GM21717 (cell line): ENCODE measurements around the gene WDR48.

ENCODE experiments used
- ATAC-seq: cut with Tn5 transposase; IDR thresholded peaks from one replicate; pipeline ENCODE4 v1.9.1; 2021; ENCODE audit warnings: mild to moderate bottlenecking, moderate library complexity; ENCODE audit not compliant: unreplicated experiment

WDR48 gene

DNA sequence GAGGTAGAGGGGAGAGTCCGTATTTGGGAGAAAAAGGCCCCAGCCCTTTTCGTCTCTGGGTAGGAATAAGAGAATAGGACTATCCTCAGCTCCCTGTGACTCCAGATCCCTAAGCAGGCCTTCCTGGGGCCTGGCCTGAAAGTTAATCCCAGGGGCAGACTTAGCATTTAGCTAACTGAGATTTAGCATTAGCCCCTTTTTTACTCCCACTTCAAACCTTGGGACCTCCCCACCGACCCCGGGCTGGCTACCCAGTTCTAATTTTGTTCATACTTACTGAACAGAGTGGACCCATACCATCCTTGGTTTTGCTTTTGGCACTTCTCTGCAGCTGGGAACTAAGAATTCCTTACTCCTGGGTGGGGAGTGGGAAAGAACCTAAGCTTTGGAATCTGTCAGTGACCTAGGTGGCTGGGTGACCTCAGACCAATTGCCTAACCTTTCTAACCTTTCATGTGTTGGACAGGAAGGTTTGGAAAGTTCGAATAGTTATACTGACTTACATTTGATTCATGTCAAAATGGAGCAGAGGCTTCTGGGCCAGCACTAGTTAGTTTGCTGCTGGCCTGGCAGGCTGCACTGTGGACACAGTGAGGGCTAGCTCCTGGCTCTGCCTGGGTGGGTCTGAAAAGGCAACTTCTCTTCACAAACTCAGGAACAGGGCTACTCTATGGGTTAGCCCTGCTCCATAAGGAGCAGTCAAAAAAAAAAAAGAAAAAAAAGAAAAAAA is 67.3 kb downstream of the WDR48 start:
- no peak for ATAC-seq

DNA sequence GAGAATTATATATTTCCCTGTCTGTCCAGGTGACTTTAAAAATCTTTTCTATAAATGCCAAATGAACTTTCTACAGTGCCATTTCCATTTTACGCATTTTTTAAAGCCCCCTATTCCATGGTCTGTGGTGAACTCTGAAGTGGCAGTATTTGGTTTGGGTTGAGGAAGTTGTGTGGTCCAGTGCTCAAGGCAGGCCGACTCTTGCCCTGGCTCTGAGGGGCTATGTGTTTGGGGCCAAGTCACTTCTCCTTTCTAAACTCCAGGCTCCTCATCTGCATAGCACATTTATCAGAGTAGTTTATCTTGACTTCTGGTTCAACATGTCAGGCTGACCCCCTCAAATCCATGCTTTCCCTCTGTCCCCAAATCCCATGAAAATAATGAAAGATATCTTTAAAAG is 69.8 kb downstream of the WDR48 start:
- ATAC-seq: no peak

DNA sequence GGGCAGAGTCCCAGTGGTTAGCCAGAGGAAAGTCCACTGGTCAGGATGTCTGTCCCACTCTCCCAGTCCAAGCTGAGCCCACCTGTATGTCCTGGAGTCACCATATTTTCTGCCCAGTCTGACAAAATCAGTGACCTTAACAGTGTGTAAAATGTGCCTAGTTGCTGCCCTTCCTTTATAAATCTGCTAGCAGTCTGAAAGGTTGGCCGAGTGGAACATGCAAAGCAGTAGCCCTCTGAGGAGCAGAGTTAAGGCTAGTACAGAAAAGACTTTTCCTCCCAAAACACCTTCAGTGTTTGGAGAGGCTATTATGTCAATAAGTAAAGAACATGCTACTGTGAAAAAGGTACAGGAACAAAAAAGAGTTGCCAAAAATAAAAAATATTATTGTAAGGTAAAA is 71.0 kb downstream of the WDR48 start:
- ATAC-seq: no peak

DNA sequence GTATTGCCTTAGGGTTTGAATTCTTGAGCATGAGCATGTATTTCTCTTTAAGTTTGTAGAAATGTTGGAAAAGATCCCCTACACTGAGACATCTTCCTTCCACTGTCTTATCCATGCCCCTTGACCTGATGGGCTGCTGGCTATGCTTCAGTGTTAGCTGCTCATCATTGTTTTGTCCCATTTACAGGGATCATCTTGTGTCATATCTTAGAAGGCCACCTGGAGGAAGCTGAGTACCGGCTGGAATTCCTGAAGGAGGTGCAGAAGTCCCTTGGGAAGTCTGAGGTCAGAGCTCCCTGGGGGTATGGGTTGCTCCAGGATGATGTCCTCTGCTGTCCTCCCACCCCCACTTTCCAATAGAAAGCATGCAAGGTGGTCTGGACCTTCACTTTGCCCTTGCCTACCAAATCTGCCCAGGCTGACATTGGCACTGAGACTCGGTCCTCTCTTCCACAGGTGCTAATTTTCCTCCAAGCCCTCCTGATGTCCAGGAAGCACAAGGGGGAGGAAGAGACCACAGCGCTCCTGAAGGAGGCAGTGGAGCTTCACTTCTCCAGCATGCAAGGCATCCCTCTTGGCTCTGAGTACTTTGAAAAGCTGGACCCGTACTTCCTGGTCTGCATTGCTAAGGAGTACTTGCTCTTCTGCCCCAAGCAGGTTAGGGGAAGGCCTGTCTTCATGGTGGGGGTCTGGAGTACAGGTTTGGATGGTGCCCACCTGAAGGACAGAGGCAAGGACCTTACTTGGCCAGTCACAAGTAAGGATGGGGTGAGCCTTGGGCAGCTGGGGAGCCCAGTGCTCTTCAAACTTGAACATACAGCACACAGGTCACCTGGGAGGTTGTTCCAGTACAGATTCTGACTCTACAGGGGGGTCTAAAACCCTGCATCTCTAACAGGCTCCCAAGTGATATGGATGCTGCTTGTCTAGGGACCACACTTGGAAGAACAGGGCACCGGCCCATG is 73.3 kb downstream of the WDR48 start:
- no peak for ATAC-seq

DNA sequence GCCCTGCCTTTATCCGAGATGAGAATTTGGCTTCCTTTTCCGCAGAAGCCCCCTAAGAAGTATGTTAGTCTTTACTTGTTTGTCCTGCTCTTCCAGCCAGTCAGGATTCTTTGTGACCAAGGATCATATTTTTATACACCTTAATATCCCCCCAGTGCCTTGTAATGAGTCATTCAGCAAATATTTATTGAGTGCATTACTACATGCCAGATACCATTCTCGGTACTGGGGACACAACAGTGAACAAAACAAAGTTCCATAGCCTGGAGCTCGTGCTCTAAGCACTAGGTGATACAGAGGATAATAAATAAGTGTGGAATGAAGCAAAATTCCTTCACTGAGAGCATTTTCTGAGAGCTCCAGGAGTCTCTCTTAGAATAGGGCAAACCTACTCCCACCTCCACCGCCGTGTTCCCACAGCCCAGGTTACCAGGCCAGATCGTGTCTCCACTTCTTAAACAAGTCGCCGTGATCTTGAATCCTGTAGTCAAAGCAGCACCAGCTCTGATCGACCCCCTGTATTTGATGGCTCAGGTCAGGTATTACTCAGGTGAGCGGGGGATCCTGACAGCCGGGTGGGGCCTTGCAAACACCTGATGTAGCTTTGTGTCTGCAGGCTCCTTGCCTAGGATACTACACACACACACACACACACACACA is 74.2 kb downstream of the WDR48 start:
- no peak for ATAC-seq

DNA sequence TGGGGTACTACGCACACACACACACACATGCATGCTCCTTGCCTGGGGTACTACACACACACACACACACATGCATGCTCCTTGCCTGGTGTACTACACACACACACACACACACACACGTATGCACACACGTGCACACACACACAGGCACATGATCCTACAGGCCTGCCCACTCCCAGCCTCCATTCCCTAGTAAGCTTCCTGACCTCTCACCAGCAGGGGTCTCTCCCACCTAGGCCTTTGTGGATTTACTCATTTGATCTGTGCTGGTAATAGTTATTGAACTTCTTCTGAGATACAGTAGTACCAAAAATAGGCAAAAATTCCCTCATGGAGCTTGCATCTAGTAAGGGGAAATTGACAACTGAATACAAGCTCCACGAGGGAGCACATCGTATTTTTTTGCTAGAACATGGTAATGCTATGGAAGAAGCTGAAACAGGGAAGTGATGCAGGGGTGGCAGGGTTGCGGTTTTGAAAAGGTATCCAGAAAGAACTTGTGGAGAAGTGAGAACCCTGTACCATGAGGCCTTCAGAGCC is 74.8 kb downstream of the WDR48 start:
- no peak for ATAC-seq

DNA sequence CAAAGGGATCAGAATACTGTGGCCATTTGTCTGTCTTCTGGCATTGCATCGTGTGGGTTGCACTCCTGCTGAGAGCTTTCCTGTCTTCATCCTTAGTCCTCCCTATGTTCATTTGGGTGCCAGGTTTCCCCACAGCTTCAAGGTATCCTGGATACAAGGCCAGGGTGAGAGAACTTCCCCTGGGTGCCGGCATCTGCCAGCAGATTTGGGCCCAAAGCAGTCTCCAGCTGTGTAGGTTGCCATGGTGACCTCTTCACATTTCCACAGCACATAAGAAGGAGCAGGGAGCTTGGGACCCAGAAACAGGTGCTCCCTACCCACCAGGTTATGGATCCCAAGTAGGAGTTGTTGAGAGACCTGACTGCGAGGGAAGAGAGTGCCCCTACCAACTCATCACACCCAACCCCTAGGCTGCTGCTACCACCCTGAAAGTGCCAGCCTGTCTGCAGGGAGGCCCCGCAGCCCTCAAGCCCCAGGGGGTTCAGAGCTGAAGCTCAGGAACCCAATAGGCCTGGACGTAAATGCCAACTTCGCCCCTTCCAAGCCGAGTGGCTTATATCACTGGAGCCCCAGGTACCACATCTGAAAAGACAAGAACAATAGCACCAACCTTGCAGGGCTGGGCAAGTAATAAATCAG is 75.6 kb downstream of the WDR48 start:
- ATAC-seq: no peak

DNA sequence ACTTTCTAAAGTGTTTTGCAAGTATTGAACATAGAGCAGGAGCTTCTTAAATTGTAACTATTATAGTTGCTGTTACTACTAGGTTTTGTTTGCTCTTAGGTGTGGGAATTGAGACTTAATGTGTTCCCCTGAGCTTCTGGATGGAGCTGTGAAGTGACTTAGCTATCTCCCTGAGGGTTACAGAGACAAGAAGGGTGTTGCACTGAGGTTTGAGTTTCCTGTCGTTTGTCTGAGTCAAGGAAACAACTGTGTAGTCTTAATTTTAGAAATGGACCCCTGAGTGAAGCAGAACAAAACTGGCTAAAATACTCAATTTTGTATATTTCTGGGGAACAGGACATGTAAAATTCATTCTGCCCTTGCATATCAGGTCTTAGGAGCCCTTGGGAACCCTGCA is 76.1 kb downstream of the WDR48 start:
- no peak for ATAC-seq

DNA sequence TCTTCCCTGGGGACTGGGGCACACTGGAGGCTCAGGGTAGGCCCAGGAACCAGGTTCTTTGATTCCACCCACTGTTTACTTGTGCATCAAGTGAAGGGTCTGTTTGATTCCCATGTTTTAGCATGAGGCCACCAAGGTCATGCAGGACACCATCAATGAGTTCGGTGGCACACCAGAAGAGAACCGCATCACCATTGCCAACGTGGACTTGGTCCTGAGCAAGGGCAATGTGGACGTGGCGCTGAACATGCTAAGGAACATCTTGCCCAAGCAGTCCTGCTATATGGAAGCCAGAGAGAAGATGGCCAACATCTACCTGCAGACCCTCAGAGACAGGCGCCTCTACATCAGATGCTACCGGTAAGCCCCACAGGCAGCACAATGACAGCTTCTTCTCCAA is 77.1 kb downstream of the WDR48 start:
- ATAC-seq: no peak

DNA sequence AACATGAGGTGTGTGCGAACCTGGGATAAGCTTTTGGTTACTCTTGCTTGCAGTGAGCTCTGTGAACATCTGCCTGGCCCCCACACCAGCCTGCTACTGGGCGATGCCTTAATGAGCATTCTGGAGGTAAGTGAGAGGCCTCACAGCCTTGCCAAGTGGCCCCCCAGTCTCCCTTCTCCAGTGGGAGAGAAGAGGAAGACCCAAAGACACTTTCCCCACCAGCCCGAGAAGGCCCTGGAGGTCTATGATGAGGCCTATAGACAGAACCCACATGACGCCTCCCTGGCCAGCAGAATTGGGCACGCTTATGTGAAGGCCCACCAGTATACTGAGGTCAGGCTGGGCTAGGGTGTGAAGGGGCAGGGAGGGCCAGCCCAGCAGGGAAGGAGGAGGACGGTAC is 78.2 kb downstream of the WDR48 start:
- no peak for ATAC-seq

DNA sequence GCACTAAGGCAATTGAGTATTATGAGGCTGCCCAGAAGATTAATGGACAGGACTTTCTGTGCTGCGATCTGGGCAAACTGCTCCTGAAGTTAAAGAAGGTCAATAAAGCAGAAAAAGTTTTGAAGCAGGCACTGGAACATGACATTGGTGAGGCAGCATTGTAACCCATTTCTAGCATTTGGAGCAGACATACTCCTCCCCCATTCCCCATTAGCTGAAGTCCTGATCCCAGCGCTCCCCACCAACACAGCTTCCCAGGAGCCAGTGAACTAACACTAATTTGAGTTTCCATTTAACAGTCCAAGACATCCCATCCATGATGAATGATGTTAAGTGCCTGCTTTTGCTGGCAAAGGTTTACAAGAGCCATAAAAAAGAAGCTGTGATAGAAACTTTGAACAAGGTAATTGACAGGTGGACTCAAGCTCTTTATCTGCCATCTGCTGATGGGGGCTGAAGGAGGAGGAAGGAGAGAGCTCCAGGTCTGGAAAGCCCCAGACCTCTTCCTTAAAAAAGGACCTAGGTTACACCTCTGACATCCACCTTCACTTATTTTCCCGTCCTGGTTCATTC is 79.0 kb downstream of the WDR48 start:
- ATAC-seq: no peak

DNA sequence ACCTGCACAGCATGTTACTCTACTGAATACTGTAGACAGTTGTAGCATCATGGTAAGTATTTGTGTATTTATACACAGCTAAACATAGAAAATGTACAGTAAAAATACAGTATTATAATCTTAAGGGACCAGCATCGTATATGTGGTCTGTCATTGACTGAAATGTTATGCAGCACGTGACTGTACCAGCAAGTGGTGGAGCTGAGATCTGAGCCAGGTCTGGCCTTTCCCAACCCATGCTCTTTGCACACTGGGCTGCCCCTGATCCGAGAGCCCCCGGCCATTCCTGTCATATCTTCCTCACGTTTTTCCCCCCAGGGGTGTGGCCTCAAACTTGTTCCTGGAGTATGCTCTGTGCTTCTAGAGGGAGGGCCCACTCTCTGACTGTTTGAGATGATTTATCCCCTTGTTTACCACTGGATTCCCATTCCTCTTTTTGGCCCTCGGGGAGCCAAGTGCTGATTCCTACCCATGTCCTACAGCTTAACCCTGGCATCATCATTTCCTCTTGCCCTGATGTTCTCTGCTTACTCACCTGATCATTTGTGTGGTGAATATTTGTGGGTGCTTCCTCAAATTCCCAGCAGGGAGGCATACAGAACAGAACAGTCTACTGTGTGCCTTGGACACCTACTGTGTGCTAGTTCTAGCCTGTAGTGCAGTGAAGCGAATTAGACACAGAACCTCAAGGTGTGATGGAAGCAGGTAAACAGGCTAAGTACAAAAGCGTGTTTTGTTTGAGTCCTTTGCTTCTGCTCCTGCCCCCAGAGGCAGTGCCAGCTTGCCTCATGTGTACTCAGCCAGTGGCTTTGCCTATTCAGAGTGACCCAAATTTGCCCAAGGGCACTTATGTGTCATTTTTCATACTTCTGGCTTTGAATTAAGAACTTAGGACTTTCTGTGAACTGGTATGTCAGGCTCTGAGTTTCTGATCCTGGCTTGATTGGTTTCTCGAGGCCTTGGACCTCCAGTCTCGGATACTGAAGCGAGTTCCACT is 80.6 kb downstream of the WDR48 start:
- ATAC-seq: no peak

DNA sequence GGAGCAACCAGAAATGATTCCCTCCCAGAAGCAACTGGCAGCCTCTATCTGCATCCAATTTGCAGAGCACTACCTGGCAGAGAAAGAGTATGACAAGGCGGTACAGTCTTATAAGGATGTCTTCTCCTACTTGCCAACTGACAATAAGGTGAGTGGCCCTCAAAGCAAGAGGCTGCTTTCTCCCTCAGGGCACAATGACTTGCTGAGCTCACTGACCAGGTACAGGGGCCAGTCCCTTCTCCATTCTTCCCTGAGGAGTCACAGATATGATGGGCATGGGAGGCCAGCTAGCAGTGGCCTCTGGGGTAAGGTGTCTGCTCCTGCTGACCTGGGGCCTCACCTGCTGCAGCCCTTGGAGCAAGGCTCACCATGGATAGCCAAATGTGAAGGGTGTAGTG is 81.3 kb downstream of the WDR48 start:
- no peak for ATAC-seq

DNA sequence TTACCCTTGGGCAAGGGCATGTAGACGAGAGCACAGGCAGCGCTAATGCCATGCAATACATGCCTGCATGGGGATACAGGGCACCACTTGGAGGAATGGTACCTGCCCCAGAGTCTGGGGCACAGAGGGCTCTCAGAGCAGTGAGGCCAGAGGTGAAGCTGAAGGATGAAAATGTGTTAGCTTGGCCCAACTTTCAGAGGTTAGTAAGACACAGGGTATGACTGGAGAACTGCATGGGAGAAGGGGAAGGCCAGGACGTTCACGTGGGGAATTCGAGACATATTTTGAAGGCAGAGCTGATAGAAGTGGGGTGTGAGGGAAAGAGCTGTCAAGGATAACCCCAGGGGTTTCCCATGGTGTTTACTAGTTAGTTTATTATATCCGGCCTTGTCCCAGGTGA is 82.0 kb downstream of the WDR48 start:
- no peak for ATAC-seq

DNA sequence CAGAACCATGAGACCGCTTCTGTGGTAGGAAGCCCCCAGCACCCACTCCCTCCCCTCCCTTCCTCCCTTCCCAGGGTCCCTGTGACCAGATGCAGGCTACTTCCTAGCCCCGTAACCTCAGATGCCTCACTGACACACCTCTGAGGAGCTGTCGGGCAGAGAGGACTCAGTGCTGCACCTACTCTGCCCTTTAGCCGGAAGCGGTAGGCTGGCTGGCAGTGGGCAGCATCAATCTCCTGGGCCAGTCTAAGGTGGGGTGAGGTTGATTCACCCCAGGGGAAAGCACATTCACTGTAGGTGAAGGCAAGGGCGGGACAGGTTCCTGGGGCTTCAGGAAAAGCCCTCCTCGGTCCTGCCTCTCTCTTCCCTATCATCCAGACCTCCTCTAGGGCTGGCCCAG is 82.5 kb downstream of the WDR48 start:
- no peak for ATAC-seq

DNA sequence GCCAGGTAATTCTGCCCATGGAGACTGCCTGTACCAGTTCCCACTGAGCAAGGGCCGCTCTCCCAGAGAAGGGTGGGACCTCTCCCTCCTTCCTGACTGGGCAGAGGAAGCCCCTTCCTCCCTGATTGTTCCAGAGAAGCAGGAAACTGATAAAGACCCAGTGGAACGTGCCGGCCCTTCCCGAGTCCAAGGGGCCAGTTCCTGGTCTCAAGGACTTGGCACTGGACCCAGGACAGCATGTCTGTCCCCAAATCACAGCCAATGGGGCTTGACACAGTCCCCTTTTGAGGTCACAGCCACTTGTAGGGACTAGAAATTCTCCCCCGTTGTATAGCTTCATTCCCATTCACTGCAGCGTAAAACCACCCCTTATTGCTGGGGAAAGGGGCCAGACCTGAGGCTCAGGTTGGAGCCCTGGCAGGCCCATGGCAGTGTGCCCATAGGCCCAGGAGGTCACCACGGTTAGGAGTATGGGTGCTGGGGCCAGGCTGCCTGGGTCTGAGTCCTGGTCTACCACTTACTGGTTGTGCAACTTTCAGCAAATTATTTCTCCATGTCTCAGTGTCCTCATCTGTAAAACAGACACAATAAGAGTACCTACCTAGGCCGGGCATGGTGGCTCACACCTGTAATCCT is 83.5 kb downstream of the WDR48 start:
- no peak for ATAC-seq

DNA sequence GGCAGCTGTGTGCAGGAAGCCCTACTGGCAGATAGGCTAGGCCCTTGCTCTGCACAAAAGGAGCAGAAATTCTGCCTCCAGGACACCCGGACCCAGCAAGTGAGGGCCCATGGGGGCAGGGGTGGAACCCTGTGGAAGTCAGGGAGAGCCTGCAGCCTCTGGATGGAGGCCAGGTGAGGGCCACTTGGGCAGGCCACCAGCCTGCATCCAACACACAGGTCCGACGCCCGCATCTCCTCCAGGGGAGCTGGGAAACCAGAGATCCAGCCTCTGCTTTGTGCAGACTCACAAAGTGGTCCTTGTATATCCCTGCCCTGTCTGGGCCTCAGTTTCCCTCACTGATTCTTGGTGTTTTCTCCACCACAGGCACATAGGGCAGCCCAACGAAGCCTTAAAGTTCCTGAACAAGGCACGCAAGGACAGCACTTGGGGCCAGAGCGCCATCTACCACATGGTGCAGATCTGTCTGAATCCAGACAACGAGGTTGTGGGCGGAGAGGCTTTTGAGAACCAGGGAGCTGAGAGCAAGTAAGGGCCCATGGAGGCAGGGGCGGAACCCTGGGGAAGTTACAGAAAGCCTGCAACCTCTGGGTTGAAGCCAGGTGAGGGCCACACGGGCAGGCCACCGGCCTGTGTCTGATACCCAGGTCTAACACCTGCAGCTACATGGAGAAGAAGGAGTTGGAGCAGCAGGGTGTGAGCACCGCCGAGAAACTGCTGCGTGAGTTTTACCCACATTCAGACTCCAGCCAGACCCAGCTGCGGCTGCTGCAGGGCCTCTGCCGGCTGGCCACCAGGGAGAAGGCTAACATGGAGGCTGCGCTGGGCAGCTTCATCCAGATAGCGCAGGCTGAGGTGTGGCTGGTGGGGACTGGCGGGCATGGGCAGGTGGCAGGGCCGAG is 85.0 kb downstream of the WDR48 start:
- no peak for ATAC-seq

DNA sequence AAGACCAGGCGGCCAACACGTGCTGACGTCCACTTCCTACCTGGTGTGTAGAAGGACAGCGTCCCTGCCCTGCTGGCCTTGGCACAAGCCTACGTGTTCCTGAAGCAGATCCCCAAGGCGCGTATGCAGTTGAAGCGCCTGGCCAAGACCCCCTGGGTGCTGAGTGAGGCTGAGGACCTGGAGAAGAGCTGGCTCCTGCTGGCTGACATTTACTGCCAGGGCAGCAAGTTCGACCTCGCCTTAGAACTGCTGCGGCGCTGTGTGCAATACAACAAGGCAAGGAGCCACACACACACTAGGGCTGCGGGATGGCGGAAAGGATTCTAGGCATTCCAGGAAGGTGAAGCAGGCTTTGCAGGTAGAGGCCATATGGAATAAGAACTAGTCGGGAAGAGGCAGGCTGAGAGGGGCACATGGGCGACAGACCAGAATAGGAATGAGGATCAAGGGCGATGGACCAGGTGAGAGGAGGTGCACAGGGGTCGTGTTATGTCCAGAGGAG is 85.7 kb downstream of the WDR48 start:
- no peak for ATAC-seq
